ENCODE measurements around the gene TTC4. TPM values are rescaled to one million over a fixed set of nuclear protein-coding genes. Genes with fewer than 3 reads are reported as not detected.

Gene TTC4
- total and polyA plus RNA-seq, 3 donors from 2014 or later, result 25.0 to 35.3 (median 34.3) TPM

DNA sequence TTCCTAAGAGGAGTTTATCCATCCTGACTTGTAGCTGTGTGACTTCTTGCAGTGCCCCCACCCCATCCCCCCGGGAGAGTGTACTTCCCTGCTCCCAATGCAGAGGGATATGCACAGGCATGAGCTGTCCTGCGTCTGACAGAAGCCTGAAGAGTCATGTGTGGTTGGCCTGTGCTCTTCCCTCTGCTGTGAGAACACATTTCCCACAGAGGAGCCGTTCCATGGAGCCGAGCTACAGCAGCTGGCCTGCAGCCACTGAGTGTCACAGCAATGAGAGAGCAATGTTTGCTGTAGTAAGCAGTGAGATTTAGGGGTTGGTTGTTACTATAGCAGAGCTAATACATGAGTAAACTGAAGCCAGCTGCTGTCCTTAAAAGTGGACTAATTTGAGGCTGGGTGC lies 26.6 kb downstream of the TTC4 start:
- WGBS, 2 donors, result 53 to 71% methylated on average over 4 of the region's 4 CpGs
- DNase-seq, result no peak
- intact Hi-C loops (cut with DNase I; ENCODE audit: low total_unique reads), result no loop called here

DNA sequence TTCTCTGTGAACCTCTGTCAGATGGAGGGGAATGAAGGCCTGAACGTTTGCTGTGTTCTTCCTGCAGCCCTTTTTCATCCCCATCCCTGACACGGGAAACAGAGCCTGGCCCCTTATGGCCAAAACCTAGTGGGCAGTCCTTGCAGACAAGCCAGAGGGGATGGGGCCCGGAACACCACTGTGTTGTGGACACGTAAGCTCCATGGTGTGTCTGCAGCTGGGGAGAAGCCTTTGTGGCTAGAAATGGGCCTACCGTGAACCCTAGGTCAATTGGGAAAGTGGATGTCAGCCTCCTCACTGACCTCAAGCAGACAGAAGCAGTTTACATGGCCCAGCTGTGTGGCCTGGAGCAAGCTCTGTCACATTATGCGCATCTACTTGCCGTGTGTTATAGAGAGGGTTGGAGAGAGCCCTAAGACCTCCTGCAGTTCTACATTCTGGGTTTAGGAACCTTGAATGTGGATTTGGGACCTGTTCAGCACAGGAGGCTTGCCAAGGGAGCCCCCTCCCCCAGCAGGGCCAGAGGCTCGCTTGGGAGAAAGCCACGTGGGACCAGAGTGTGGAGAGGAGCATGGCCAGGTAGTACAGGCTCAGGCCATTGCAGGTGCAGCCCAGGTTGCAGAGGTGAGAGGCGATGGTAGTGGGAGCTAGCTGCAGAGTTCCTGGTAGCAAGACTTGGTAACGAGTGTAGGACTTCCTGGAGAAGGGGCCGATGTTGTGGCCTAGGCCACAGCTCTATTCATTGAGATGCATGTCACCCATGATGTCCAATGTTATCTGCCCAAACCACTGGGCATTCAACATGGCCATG lies 28.0 kb downstream of the TTC4 start:
- Histone ChIP-seq H3K9me3 (no peaks in the 10 kb centered on the region), H3K4me1 (no peaks in the 10 kb centered on the region), H3K36me3 (ENCODE audit: low read depth, missing control alignments) (no peaks in the 10 kb centered on the region), H3K27me3 (no peaks in the 10 kb centered on the region), H3K27ac (no peak overlapping the region), H3K4me3 (no peak overlapping the region)
- no peak for TF ChIP-seq POLR2A (IDR thresholded peaks at IDR 0.05)
- TF ChIP-seq, protein P1, sequence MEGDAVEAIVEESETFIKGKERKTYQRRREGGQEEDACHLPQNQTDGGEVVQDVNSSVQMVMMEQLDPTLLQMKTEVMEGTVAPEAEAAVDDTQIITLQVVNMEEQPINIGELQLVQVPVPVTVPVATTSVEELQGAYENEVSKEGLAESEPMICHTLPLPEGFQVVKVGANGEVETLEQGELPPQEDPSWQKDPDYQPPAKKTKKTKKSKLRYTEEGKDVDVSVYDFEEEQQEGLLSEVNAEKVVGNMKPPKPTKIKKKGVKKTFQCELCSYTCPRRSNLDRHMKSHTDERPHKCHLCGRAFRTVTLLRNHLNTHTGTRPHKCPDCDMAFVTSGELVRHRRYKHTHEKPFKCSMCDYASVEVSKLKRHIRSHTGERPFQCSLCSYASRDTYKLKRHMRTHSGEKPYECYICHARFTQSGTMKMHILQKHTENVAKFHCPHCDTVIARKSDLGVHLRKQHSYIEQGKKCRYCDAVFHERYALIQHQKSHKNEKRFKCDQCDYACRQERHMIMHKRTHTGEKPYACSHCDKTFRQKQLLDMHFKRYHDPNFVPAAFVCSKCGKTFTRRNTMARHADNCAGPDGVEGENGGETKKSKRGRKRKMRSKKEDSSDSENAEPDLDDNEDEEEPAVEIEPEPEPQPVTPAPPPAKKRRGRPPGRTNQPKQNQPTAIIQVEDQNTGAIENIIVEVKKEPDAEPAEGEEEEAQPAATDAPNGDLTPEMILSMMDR (IDR thresholded peaks at IDR 0.05), result no peak
- DNase-seq, result no peak
- 70 to 80% methylated on average over 12 of the region's 12 CpGs for WGBS, 2 donors
- intact Hi-C loops (cut with DNase I; ENCODE audit: low total_unique reads), result no loop called here

More for the DNA sequence above, 26.6 kb downstream of the TTC4 start:
- Histone ChIP-seq H3K36me3 (ENCODE audit: low read depth, missing control alignments) (no peaks in the 10 kb centered on the region), H3K27me3 (no peaks in the 10 kb centered on the region), H3K4me1 (no peaks in the 10 kb centered on the region), H3K27ac (no peak overlapping the region), H3K4me3 (no peak overlapping the region), H3K9me3 (no peaks in the 10 kb centered on the region)
- TF ChIP-seq, protein P1 (IDR thresholded peaks at IDR 0.05), result no peak
- no peak for TF ChIP-seq POLR2A (IDR thresholded peaks at IDR 0.05)

DNA sequence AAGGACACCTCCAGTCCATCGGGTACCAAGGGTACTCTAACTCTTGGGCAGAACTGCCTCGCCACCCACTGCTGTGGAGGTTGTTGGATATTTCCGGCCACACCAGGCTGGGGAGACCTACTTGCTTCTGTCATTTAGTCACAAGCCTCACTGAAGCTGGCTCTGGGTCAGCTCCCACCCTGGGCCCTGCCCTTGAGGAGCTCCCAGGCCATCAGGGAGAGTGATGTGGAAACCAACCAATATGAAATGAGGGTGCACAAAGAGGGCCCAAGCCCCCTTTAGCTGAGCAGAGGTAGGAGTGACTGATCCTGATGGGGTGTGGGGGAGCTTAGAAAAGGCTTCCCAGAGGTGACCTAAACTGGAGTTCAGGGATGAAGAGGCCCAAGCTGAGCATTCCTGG lies 29.0 kb downstream of the TTC4 start:
- no peak overlapping the region for H3K27ac ChIP-seq
- no peaks in the 10 kb centered on the region for H3K4me1 ChIP-seq
- H3K4me3 ChIP-seq, result no peak overlapping the region
- DNase-seq, result no peak
- intact Hi-C loops (cut with DNase I; ENCODE audit: low total_unique reads), result no loop called here
- H3K36me3 ChIP-seq (ENCODE audit: low read depth, missing control alignments), result no peaks in the 10 kb centered on the region
- TF ChIP-seq, protein P1 (IDR thresholded peaks at IDR 0.05), result no peak
- no peak for TF ChIP-seq POLR2A (IDR thresholded peaks at IDR 0.05)
- H3K27me3 ChIP-seq, result no peaks in the 10 kb centered on the region
- no peaks in the 10 kb centered on the region for H3K9me3 ChIP-seq
- WGBS, 2 donors, result 80 to 97% methylated on average over 1 to 3 of the region's 3 CpGs

DNA sequence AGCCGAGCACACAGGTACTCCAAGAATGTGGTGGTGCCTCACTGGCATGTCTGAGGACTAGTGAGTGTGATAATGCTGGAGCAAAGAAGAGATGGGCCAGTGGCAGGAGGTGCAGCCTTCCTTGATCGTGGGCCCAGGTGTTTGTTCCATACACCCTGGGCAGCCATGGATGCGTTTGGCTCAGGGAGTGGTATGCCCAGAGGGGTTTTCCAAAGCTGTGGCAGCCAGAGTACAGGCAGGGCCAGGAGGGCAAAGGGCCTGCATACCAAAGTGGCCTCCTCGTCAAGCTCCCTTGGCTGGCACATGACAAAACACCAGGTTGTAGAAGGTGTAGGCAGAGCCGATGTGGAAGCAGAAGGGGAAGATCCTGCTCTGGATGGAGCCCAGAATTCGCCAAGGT lies 29.6 kb downstream of the TTC4 start:
- TF ChIP-seq POLR2A (IDR thresholded peaks at IDR 0.05), result no peak
- TF ChIP-seq, protein P1 (IDR thresholded peaks at IDR 0.05), result no peak
- Histone ChIP-seq H3K27me3 (no peaks in the 10 kb centered on the region), H3K9me3 (no peaks in the 10 kb centered on the region), H3K4me3 (no peak overlapping the region), H3K27ac (no peak overlapping the region), H3K4me1 (no peaks in the 10 kb centered on the region), H3K36me3 (ENCODE audit: low read depth, missing control alignments) (no peaks in the 10 kb centered on the region)
- DNase-seq, result no peak
- WGBS, 2 donors, result 93 to 97% methylated on average over 5 to 6 of the region's 6 CpGs
- intact Hi-C loops (cut with DNase I; ENCODE audit: low total_unique reads), result no loop called here

DNA sequence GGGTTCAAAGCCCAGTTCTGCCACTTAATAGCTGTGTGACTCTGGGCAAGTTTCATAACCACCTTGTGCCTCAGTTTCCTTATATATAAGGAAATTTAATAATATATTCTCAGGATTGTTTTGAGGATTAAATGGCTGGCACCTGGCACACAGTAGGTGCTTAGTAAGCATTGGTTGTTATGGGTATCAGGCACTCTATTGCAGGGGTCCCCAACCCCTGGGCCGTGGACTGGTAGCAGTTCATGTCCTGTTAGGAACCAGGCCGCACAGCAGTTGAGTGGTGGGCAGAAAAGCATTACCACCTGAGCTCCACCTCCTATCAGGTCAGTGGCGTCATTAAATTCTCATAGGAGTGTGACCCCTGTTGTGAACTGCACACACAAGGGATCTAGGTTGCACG lies 30.2 kb downstream of the TTC4 start:
- intact Hi-C loops (cut with DNase I; ENCODE audit: low total_unique reads), result no loop called here
- Histone ChIP-seq H3K36me3 (ENCODE audit: low read depth, missing control alignments) (no peaks in the 10 kb centered on the region), H3K27me3 (no peaks in the 10 kb centered on the region), H3K4me3 (no peak overlapping the region), H3K27ac (no peak overlapping the region), H3K4me1 (no peaks in the 10 kb centered on the region), H3K9me3 (no peaks in the 10 kb centered on the region)
- TF ChIP-seq POLR2A (IDR thresholded peaks at IDR 0.05), result no peak
- TF ChIP-seq, protein P1 (IDR thresholded peaks at IDR 0.05), result no peak
- DNase-seq, result no peak
- 95% methylated on average over 4 of the region's 4 CpGs for WGBS, 2 donors
